ENCODE data around the gene DCST2.
A peak's percentile ranks its signal among the peaks of the same experiment; 100 is the strongest.

DCST2 gene

GRCh38 chr1:155003766-155004351 lies 29.7 kb downstream of the DCST2 start:
- peak overlapping the region; percentile 91 for H3K4me3 ChIP-seq (ENCODE audit: low read depth, low read length)
- no peak for TF ChIP-seq CTCF (IDR thresholded peaks at IDR 0.05; ENCODE audit: low read depth, low read length)
- H3K36me3 ChIP-seq, result no peaks in the 10 kb centered on the region
- no peaks in the 10 kb centered on the region for H3K27me3 ChIP-seq
- DNase-seq, result no peak
- no peaks in the 10 kb centered on the region for H3K9me3 ChIP-seq
- peaks cover 8% of the 10 kb centered on the region for H3K4me1 ChIP-seq

- peaks cover 10% of the 10 kb centered on the region for H3K4me1 ChIP-seq
- H3K4me3 ChIP-seq (ENCODE audit: low read depth, low read length), result peak overlapping the region; percentile 91
- H3K9me3 ChIP-seq, result no peaks in the 10 kb centered on the region
- no peaks in the 10 kb centered on the region for H3K36me3 ChIP-seq
- peak; percentile 44 for DNase-seq
- no peak for TF ChIP-seq CTCF (IDR thresholded peaks at IDR 0.05; ENCODE audit: low read depth, low read length)
- H3K27me3 ChIP-seq, result no peaks in the 10 kb centered on the region
Measured at GRCh38 chr1:155003227-155003765, 30.3 kb downstream of the DCST2 start.

- H3K36me3 ChIP-seq, result no peaks in the 10 kb centered on the region
- peak within 1 kb of the TSS; percentile 91 for H3K4me3 ChIP-seq (ENCODE audit: low read depth, low read length)
- H3K27me3 ChIP-seq, result no peaks in the 10 kb centered on the region
- H3K4me1 ChIP-seq, result peaks cover 10% of the 10 kb centered on the region
- TF ChIP-seq CTCF (IDR thresholded peaks at IDR 0.05; ENCODE audit: low read depth, low read length), result no peak
- no peaks in the 10 kb centered on the region for H3K9me3 ChIP-seq
- no peak for DNase-seq
Measured at GRCh38 chr1:155002464-155003226, 30.9 kb downstream of the DCST2 start, which contains the start of gene ZBTB7B. Gene ZBTB7B (plus strand): TSS chr1:155002802. CDS start chr1:155014661, 11,859 bp downstream.

- DNase-seq, result peak; percentile 100
- TF ChIP-seq CTCF (IDR thresholded peaks at IDR 0.05; ENCODE audit: low read depth, low read length), result peak; percentile 58
- H3K4me3 ChIP-seq (ENCODE audit: low read depth, low read length), result peak overlapping the region; percentile 72
- H3K27me3 ChIP-seq, result no peaks in the 10 kb centered on the region
- H3K36me3 ChIP-seq, result no peaks in the 10 kb centered on the region
- no peaks in the 10 kb centered on the region for H3K9me3 ChIP-seq
- peaks cover 10% of the 10 kb centered on the region for H3K4me1 ChIP-seq
Measured at GRCh38 chr1:155001675-155002463, 31.7 kb downstream of the DCST2 start.

GRCh38 chr1:155001425-155001674 lies 32.2 kb downstream of the DCST2 start:
- Histone ChIP-seq H3K9me3 (no peaks in the 10 kb centered on the region), H3K27me3 (no peaks in the 10 kb centered on the region), H3K36me3 (no peaks in the 10 kb centered on the region), H3K4me1 (peaks cover 10% of the 10 kb centered on the region), H3K4me3 (ENCODE audit: low read depth, low read length) (peak overlapping the region; percentile 72)
- DNase-seq, result no peak
- TF ChIP-seq CTCF (IDR thresholded peaks at IDR 0.05; ENCODE audit: low read depth, low read length), result no peak

All from BE2C (cell line).